Measurements from ENCODE around the gene CHN1. TPM values are rescaled to one million over a fixed set of nuclear protein-coding genes. Genes with fewer than 3 reads are reported as not detected.

The CHN1 gene
- total RNA-seq, 1 donor from 2014 or later, result 32.7 TPM

DNA sequence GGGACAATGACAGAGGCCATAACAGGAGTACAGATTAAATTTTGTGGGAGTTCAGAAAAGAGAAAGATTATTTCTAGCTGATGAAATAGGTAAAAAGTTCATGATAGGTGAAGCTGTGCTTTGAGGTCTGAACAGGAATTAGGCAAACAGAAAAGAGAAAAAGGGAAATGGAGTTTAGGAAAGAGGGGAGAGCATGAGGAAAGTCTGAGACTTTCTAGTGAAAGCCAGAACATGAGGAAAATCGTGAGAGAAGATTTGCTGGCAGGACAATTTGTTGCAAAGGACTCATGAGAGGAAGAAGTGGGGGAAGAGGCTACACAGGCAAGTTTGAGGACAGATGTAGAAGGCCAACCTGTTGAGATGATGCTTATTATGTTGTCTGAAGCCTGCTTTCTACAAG lies 6.3 kb upstream of the CHN1 start:
- no peak for DNase-seq (ENCODE audit: low spot score in 2 of 2, unreplicated experiment in 2 of 2)
- H3K36me3 Mint-ChIP-seq, result no peaks in the 10 kb centered on the region
- TF ChIP-seq, protein P1, sequence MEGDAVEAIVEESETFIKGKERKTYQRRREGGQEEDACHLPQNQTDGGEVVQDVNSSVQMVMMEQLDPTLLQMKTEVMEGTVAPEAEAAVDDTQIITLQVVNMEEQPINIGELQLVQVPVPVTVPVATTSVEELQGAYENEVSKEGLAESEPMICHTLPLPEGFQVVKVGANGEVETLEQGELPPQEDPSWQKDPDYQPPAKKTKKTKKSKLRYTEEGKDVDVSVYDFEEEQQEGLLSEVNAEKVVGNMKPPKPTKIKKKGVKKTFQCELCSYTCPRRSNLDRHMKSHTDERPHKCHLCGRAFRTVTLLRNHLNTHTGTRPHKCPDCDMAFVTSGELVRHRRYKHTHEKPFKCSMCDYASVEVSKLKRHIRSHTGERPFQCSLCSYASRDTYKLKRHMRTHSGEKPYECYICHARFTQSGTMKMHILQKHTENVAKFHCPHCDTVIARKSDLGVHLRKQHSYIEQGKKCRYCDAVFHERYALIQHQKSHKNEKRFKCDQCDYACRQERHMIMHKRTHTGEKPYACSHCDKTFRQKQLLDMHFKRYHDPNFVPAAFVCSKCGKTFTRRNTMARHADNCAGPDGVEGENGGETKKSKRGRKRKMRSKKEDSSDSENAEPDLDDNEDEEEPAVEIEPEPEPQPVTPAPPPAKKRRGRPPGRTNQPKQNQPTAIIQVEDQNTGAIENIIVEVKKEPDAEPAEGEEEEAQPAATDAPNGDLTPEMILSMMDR (IDR thresholded peaks at IDR 0.05; ENCODE audit: unreplicated experiment), result no peak
- peaks cover 31% of the 10 kb centered on the region for H3K4me1 Mint-ChIP-seq
- peak overlapping the region; percentile 1 for H3K27ac Mint-ChIP-seq
- no peak overlapping the region for H3K4me3 Mint-ChIP-seq
- H3K27me3 Mint-ChIP-seq (ENCODE audit: low read depth), result no peaks in the 10 kb centered on the region
- peaks cover under 1% of the 10 kb centered on the region for H3K9me3 Mint-ChIP-seq

DNA sequence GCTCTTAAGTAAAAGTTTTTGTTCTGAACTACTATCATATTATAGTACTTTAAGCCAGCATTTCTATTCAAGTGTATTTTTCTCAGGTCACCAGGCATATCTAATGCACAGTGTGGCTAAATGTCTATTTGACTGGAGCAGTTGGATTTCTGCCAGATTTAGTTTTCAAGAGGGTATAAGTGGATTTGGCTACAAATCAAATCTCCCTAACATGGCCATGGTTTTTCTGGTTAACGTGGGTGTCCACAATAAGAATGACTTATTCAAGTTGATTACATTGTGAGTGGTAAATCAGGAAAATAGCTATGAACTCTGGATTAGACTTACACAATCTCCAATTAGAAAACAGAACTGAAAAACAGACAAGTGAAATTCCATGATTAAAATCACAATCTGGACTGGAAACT lies 5.7 kb upstream of the CHN1 start:
- Mint-ChIP-seq H3K4me3 (no peak overlapping the region), H3K9me3 (no peaks in the 10 kb centered on the region), H3K4me1 (peaks cover 38% of the 10 kb centered on the region), H3K27me3 (ENCODE audit: low read depth) (no peaks in the 10 kb centered on the region), H3K36me3 (no peaks in the 10 kb centered on the region), H3K27ac (peak overlapping the region; percentile 57)
- TF ChIP-seq, protein P1 (IDR thresholded peaks at IDR 0.05; ENCODE audit: unreplicated experiment), result no peak
- DNase-seq (ENCODE audit: low spot score in 2 of 2, unreplicated experiment in 2 of 2), result no peak

GRCh38 chr2:175009917-175010621 lies 4.9 kb upstream of the CHN1 start:
- no peaks in the 10 kb centered on the region for H3K27me3 Mint-ChIP-seq (ENCODE audit: low read depth)
- peaks cover 39% of the 10 kb centered on the region for H3K4me1 Mint-ChIP-seq
- DNase-seq (ENCODE audit: low spot score in 2 of 2, unreplicated experiment in 2 of 2), result no peak
- no peaks in the 10 kb centered on the region for H3K9me3 Mint-ChIP-seq
- TF ChIP-seq, protein P1 (IDR thresholded peaks at IDR 0.05; ENCODE audit: unreplicated experiment), result no peak
- H3K4me3 Mint-ChIP-seq, result no peak overlapping the region
- H3K36me3 Mint-ChIP-seq, result no peaks in the 10 kb centered on the region
- H3K27ac Mint-ChIP-seq, result peak overlapping the region; percentile 57

DNA sequence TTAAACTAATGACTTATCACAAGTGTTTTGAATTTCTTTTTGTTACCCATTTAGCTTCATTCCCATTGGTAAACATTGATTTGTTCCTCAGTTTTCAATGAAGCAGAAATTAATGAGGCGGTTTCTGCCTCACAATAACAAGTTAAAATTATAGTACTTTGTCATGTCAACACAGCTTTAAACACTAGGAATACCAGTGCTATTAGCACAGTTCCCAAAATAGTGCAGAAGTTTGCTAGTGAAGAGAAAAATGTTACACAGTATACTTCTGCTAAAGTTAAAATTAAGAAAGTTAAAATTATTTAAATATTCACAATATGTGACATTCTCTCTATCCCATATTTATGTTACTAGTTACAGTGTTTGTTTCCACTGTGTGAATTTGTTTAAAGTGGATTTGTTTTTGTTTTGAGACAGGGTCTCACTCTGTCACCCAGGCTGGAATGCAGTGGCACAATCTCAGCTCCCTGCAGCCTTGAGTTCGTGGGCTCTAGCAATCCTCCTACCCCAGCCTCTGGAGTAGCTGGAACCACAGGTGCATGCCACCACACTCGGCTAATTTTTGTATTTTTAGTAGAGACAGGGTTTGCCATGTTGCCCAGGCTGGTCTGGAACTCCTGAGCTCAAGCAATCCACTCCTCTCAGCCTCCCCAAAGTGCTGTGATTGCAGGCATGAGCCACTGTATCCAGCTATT lies 3.8 kb upstream of the CHN1 start:
- no peaks in the 10 kb centered on the region for H3K27me3 Mint-ChIP-seq (ENCODE audit: low read depth)
- H3K4me1 Mint-ChIP-seq, result peaks cover 42% of the 10 kb centered on the region
- no peaks in the 10 kb centered on the region for H3K36me3 Mint-ChIP-seq
- H3K9me3 Mint-ChIP-seq, result no peaks in the 10 kb centered on the region
- TF ChIP-seq, protein P1 (IDR thresholded peaks at IDR 0.05; ENCODE audit: unreplicated experiment), result no peak
- no peak overlapping the region for H3K27ac Mint-ChIP-seq
- no peak for DNase-seq (ENCODE audit: low spot score in 2 of 2, unreplicated experiment in 2 of 2)
- H3K4me3 Mint-ChIP-seq, result no peak overlapping the region

GRCh38 chr2:175008009-175008408 lies 2.8 kb upstream of the CHN1 start:
- Mint-ChIP-seq H3K9me3 (no peaks in the 10 kb centered on the region), H3K4me1 (peaks cover 50% of the 10 kb centered on the region), H3K4me3 (no peak overlapping the region), H3K36me3 (no peaks in the 10 kb centered on the region), H3K27me3 (ENCODE audit: low read depth) (no peaks in the 10 kb centered on the region), H3K27ac (no peak overlapping the region)
- TF ChIP-seq, protein P1 (IDR thresholded peaks at IDR 0.05; ENCODE audit: unreplicated experiment), result no peak
- DNase-seq (ENCODE audit: low spot score in 2 of 2, unreplicated experiment in 2 of 2), result no peak
